GM21529 (cell line): Measurements from ENCODE around the gene GGA2.
"Not testable (repeated sequence)": the region's sequence is repeated elsewhere in the genome, so short reads cannot be mapped to it uniquely, and the experiment has no call there.

Experiments
- ATAC-seq: cut with Tn5 transposase; IDR thresholded peaks from one replicate; pipeline ENCODE4 v1.9.1; 2021; ENCODE audit not compliant: unreplicated experiment

The GGA2 gene

GRCh38 chr16:23510164-23510914, at the start of gene GGA2:
Gene GGA2 (minus strand): TSS chr16:23510494. CDS start chr16:23510411, 83 bp downstream.
- ATAC-seq = peak; percentile 75

- ATAC-seq = peak; percentile 4
Observed at GRCh38 chr16:23557779-23558702, 47.7 kb upstream of the GGA2 start.

GRCh38 chr16:23556881-23557778, 46.8 kb upstream of the GGA2 start, which contains the start of the genes EARS2 and UBFD1:
Gene EARS2 (minus strand): TSS chr16:23557350. CDS start chr16:23557343, 7 bp downstream.
Gene UBFD1 (plus strand): TSS chr16:23557727. CDS start chr16:23557743, 16 bp downstream.
- peak; percentile 86 for ATAC-seq

- ATAC-seq = no peak
Observed at GRCh38 chr16:23554536-23554935, 44.2 kb upstream of the GGA2 start.

- no peak for ATAC-seq
Observed at GRCh38 chr16:23552161-23552560, 41.9 kb upstream of the GGA2 start.

GRCh38 chr16:23549938-23550337, 39.6 kb upstream of the GGA2 start:
- no peak for ATAC-seq

- ATAC-seq = no peak
Observed at GRCh38 chr16:23544436-23544835, 34.1 kb upstream of the GGA2 start.

- ATAC-seq = not testable (repeated sequence)
Observed at GRCh38 chr16:23540817-23541178, 30.5 kb upstream of the GGA2 start.

- no peak for ATAC-seq
Observed at GRCh38 chr16:23539984-23540816, 29.9 kb upstream of the GGA2 start.

- ATAC-seq = no peak
Observed at GRCh38 chr16:23538919-23539278, 28.6 kb upstream of the GGA2 start.

GRCh38 chr16:23537390-23537789, 27.1 kb upstream of the GGA2 start:
- ATAC-seq = no peak

- ATAC-seq = no peak
Observed at GRCh38 chr16:23535901-23536300, 25.6 kb upstream of the GGA2 start.

- no peak for ATAC-seq
Observed at GRCh38 chr16:23534868-23535860, 24.9 kb upstream of the GGA2 start.

- no peak for ATAC-seq
Observed at GRCh38 chr16:23532448-23532847, 22.2 kb upstream of the GGA2 start.

GRCh38 chr16:23530062-23530461, 19.8 kb upstream of the GGA2 start:
- no peak for ATAC-seq

- no peak for ATAC-seq
Observed at GRCh38 chr16:23528644-23529310, 18.5 kb upstream of the GGA2 start.

GRCh38 chr16:23527961-23528643, 17.8 kb upstream of the GGA2 start:
- ATAC-seq = no peak

GRCh38 chr16:23524886-23525285, 14.6 kb upstream of the GGA2 start:
- ATAC-seq = no peak
